NCI-H774 (cell line): ENCODE data around the gene CTBP2.

Experiments used
- DNase-seq: peaks from one replicate; lab custom pipeline; 2025; lab: John Stamatoyannopoulos, UW

Gene CTBP2

DNA sequence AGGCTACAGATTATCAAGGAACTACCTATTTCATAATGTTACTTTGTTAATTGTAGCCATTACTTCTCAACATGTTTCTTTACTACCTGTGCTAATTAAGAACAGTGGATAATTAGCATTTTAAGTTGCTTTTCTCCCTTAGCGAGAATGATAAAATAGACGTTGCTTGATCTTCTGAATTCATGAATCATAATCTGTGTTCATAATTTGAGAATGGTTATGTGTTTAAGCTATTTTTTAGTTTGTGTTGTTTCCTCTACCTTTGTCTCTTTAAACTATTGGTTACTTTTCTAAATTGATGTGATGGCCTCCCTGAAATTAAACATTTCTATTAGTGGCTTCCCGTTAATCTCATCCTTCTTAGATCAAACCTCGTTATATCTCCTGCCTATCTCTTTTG is 218.5 kb downstream of the CTBP2 start, which contains the start of gene ZRANB1:
Gene ZRANB1, plus strand, starts transcription at position 301 of the 400 bp plus-strand sequence. CDS start 371 bp downstream, outside the sequence.
- DNase-seq = no peak

DNA sequence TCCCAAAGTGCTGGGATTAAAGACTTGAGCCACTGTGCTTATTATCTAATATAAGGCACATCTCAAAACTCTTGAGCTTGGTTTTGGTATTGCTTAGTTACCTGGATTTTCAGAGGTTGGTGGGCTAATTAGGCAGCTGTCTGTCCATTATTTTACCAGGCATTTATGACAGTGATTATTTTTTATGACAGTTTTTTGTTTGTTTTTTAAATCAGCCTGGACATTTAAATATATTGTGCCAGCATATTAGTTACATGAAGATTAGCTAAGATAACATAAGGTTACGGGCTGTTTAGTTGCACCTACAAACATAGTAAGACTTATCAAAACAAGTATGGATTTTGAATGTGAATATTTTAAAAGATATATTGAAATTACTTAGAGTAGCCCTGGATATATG is 221.1 kb downstream of the CTBP2 start:
- DNase-seq = no peak

DNA sequence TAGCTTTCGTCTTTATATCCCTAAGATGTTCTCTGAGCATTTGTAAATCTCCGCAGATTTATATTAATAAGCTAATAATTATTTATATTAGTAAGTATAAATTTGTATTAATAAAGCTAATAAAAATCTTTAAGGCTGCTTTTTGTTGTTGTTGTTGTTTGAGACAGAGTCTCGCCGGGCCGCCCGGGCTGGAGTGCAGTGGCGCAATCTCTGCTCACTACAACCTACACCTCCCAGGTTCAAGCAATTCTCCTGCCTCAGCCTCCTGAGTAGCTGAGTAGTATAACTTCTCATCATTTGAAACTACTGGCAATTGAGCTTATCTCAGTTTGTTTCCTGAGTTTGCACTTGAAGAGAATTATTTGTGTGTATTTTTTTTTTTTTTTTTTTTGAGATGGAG is 223.6 kb downstream of the CTBP2 start:
- DNase-seq = no peak

DNA sequence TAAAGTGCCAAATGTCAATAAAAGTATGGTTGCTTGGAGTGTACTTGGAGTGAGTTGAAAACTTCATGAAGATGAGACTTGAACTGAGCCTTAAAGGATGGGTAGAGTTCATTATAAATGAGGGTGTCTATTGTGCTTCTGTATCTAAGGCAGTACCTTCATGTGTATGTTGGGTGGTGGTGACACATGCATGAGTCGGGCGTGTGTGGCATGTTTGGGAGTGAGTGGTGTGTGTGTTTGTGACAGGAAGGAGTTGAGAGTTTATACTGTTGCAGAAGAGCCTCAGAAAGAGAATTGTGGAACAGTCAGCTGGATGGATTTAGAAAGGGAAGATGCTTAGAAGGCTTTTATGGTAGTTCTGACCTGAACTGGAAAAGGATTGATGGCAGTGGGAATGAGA is 224.4 kb downstream of the CTBP2 start:
- DNase-seq = no peak
